HepG2 (cell line): ENCODE results near the gene POLE. TPM values are rescaled to one million over a fixed set of nuclear protein-coding genes. Genes with fewer than 3 reads are reported as not detected.

Source experiments
- ASH2L ChIP-seq: fragments of 300-600, 200-600 bp; sonication (generic); IDR thresholded peaks from 2 replicates; pipeline ENCODE4 v1.7.0; 2017; ENCODE audit warnings: low read depth, mild to moderate bottlenecking, moderate library complexity, mixed read lengths, low read length; ENCODE audit not compliant: insufficient read length
- CEBPB ChIP-seq: IDR thresholded peaks from 2 replicates; pipeline ENCODE4 v1.6.1; 2011; ENCODE audit warnings: low read depth, low read length, improper control_type of control experiment, borderline replicate concordance
- E2F2 ChIP-seq: sonication (generic); formaldehyde crosslinking; IDR thresholded peaks from 2 replicates; pipeline ENCODE4 v1.4.0; 2020; ENCODE audit warnings: missing genetic modification reagents, borderline replicate concordance
- ETV5 ChIP-seq: IDR thresholded peaks from 2 replicates; pipeline ENCODE4 v1.6.1; 2018; ENCODE audit warnings: missing biosample characterization, missing genetic modification reagents, inconsistent platforms, borderline replicate concordance
- GATAD2A ChIP-seq: IDR thresholded peaks from 2 replicates; pipeline ENCODE4 v1.6.1; 2016
- MIXL1 ChIP-seq: IDR thresholded peaks from 2 replicates; pipeline ENCODE4 v1.6.1; 2016
- PITX1 ChIP-seq: sonication (generic); formaldehyde crosslinking; IDR thresholded peaks from 2 replicates; pipeline ENCODE4 v1.5.1; 2020; ENCODE audit warnings: mild to moderate bottlenecking, missing genetic modification reagents
- STAT6 ChIP-seq: sonication (generic); formaldehyde crosslinking; IDR thresholded peaks from 2 replicates; pipeline ENCODE4 v1.4.0; 2020; ENCODE audit warnings: missing genetic modification reagents, mild to moderate bottlenecking, borderline replicate concordance
- TFDP2 ChIP-seq: sonication (generic); formaldehyde crosslinking; IDR thresholded peaks from 2 replicates; pipeline ENCODE4 v1.4.0; 2020; ENCODE audit warnings: missing genetic modification reagents
- ZBTB26 ChIP-seq: IDR thresholded peaks from 2 replicates; pipeline ENCODE4 v1.6.1; 2016; ENCODE audit warnings: missing compliant biosample characterization, missing genetic modification reagents, borderline replicate concordance
- ZFX ChIP-seq: sonication (generic); formaldehyde crosslinking; IDR thresholded peaks from 2 replicates; pipeline ENCODE4 v1.4.0; 2020; ENCODE audit warnings: mild to moderate bottlenecking, low read depth, missing genetic modification reagents, moderate library complexity
- ZGPAT ChIP-seq: IDR thresholded peaks from 2 replicates; pipeline ENCODE4 v1.6.1; 2016; ENCODE audit warnings: mild to moderate bottlenecking
- ZNF136 ChIP-seq: sonication (generic); formaldehyde crosslinking; IDR thresholded peaks from 2 replicates; pipeline ENCODE4 v1.8.1; 2022; ENCODE audit warnings: low read depth, mild to moderate bottlenecking, moderate library complexity, missing genetic modification reagents
- ZNF264 ChIP-seq: sonication (generic); formaldehyde crosslinking; IDR thresholded peaks from 2 replicates; pipeline ENCODE4 v1.4.0; 2020; ENCODE audit warnings: missing genetic modification reagents
- ZNF557 ChIP-seq: sonication (generic); formaldehyde crosslinking; IDR thresholded peaks from 2 replicates; pipeline ENCODE4 v1.4.0; 2020; ENCODE audit warnings: missing genetic modification reagents
- ZXDC ChIP-seq: sonication (generic); formaldehyde crosslinking; IDR thresholded peaks from 2 replicates; pipeline ENCODE4 v1.5.0; 2020; ENCODE audit warnings: mild to moderate bottlenecking, missing genetic modification reagents
- polyA plus RNA-seq, 8 experiments: library from polyadenylated mRNA; depleted of rRNA in 3 of 8; stranded (reverse) in 7 of 8; unstranded in 1 of 8; fragments of >200 nt; fragmentation: Illumina TruSeq in 4 of 8; extraction: Trizol in 4 of 8; gene quantifications; 2 replicates each; pipeline versions ENCODE4 v1.2.1 to v1.2.3, GENCODE V29; 2011 to 2016; ENCODE audit warnings: low read depth in 4 of 8, missing spikeins in 1 of 8, mixed read lengths in 1 of 8; ENCODE audit not compliant: insufficient read depth in 1 of 8
- total RNA-seq, 5 experiments: library from RNA; depleted of rRNA; stranded (reverse); fragments of >200 nt; fragmentation: Illumina TruSeq; extraction: Trizol; gene quantifications; 2 replicates each; pipeline ENCODE4 v1.2.3, GENCODE V29; 2016; ENCODE audit warnings: low read depth in 1 of 5

POLE gene
- total and polyA plus RNA-seq, 2 of the 13 experiments (the other 11 are each of a cell fraction or from before 2014, with no cell fraction given), result 25.3 to 52.2 TPM

- peak; percentile 33; the same call in 1 of the 2 replicates for TF ChIP-seq PITX1 (CRISPR knock-in tag)
- no peak for TF ChIP-seq CEBPB
- peak; percentile 55; the same call in 1 of the 2 replicates for TF ChIP-seq ZFX (CRISPR knock-in tag)
- peak; percentile 74; the same call in 1 of the 2 replicates for TF ChIP-seq ZNF264 (CRISPR knock-in tag)
- peak; percentile 62; the same call in 1 of the 2 replicates for TF ChIP-seq TFDP2 (CRISPR knock-in tag)
- TF ChIP-seq GATAD2A (CRISPR knock-in tag), result peak; percentile 83
- 0 out of 2 replicates have a peak, but pooled peaks have one; percentile 29 for TF ChIP-seq ZGPAT (CRISPR knock-in tag)
- TF ChIP-seq ZNF136, result 0 out of 2 replicates have a peak, but pooled peaks have one; percentile 35
- peak; percentile 66; the same call in 1 of the 2 replicates for TF ChIP-seq ZNF557 (CRISPR knock-in tag)
- TF ChIP-seq ETV5, result peak; percentile 84; the same call in 1 of the 2 replicates
- TF ChIP-seq ZBTB26 (CRISPR knock-in tag), result no peak
- 0 out of 2 replicates have a peak, but pooled peaks have one; percentile 48 for TF ChIP-seq E2F2 (CRISPR knock-in tag)
- peak; percentile 58 for TF ChIP-seq ASH2L
- TF ChIP-seq STAT6 (CRISPR knock-in tag), result 0 out of 2 replicates have a peak, but pooled peaks have one; percentile 55
- 0 out of 2 replicates have a peak, but pooled peaks have one; percentile 46 for TF ChIP-seq MIXL1 (CRISPR knock-in tag)
- TF ChIP-seq ZXDC (CRISPR knock-in tag), result 0 out of 2 replicates have a peak, but pooled peaks have one; percentile 28
Measured at GRCh38 chr12:132608231-132609171, 78.6 kb downstream of the POLE start (continued).
